GM20431 (cell line): ENCODE data around the gene ALOX15B.
"Not testable (repeated sequence)": the region's sequence is repeated elsewhere in the genome, so short reads cannot be mapped to it uniquely, and the experiment has no call there.

ENCODE experiments used
- in situ Hi-C: fragments of 300-500 bp; cut with MseI, MboI; formaldehyde crosslinking; loops from one replicate; pipeline ENCODE4 v1.15.0; 2020; ENCODE audit warnings: low sequenced_read_pairs; ENCODE audit not compliant: unreplicated experiment

ALOX15B gene

DNA sequence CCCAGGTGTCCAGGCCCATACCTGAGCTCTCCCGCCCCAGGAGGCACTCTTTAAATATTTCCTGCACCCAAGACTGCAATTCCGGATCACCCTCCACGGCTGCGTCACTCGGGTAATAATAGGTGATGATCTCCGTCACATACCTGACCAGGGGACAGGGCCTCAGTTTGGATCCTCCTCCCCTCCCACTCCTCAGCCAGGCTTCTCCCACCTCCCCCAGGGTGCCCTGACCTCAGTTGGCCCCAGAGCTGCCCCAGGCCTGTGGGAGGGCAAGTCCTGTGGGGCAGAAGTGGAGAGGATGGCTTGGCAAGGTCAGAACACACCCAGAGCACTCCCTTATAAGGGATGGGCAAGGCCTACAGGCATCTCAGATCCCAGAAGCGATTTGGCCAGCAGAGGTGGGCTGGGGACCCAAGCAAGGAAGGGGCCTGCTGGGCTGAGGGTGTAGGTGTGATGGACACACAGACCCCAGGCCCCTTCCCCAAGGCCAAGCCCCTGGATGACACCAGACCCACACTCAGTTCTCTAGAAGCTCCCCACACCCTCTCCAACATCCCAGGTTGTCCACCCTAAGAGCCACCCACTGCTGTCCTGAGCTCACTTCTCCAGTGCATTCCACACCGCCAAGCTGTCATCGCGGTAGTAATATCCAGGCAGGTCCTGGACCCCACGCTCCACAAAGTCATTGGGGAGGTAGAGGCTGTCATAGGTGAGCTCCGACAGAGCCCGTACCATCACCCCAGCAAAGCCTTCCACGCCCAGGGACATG lies 36.9 kb downstream of the ALOX15B start:
- in situ Hi-C loops = no loop called here

DNA sequence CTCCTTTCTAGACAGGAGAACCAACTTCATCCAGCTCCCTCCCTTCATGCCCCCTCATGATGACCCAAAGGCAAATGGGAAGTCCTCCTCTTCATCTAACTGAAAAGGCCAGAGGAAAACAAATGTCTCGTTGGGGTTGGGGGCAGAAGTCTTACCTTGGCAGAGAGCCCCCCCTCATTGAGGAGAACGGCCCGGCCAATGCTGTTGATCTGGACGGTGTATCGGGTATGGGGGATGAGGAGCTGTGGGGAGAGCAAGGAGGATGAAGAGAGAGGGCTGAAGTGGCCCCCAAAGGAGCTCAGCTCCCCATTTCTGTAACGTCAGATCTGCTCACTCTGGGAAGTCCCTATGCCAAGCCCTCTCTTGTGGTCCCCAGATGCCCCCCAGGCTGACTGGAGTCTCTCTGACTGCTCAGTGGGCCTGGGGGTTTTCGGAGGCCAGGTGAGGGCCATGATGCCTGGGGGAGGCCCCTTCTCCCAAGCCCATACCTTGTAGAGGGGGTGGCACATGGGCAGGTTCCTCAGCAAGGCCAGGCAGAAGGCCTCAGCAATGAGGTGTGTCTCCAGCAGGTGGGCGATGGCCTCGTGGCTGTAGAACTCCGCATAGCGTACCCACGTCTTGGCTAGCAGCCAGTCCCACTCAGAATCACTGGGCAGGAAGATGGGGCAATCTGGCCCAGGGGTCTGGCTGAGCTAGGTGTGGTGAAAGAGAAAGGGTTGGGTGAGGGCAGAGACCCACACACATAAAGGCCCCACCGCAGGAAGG lies 37.8 kb downstream of the ALOX15B start:
- in situ Hi-C loops = no loop called here

DNA sequence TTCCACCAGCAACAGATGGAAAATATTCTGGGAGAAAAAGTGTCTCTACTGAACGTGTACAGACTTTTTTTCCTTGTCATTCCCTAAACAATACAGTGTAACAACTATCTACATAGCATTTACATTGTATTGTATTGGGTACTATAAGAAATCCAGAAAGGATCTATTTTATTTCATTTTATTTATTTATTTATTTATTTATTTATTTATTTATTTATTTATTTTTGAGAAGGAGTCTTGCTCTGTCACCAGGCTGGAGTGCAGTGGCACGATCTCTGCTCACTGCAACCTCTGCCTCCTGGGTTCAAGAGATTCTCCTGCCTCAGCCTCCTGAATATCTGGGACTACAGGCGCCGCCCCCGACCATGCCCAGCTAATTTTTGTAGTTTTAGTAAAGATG lies 39.1 kb downstream of the ALOX15B start:
- in situ Hi-C loops = not testable (repeated sequence)

DNA sequence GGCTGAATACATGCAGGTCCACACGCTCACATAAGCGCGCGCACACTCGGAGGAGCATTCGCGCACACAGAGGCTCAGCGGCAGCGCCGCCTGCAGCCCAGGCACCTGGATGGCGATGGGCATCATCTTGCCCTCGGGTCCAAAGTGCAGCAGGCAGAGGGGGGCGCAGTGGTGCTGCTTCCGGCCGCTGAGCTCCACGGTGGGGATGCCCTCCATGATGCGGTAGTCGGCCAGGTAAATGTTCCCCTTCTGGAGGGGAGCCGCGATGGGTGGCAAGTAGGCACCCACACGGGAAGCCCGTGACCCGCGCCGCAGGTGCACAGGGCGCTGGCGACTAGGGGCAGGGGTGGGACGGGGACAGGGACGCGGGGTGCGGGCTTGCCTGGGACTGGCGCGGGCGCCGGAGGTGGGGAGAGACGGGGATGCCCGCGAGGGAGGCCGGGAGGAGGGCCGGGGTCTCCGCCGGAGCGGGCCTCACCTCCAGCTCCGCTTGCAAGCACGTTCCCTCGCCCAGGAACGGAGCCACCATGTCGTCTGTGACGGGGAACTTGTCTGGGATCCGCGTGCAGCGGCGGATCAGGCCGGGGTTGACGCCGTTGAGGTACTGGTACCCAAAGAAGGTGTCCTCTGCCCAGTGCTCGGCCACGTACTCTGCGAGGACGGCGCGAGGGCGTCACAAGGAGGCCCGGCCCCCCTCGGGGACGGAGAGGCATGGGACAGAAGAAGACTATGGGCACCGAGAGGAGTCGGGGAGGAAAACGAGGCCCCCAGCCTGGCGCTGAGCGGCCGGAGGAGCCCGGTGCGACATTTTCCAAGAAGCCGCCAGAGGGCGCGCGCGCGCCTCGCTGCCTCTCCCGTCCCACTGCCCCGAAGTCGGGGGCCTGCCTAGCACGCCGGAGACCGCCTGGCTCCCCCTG lies 40.7 kb downstream of the ALOX15B start:
- in situ Hi-C loops = no loop called here

DNA sequence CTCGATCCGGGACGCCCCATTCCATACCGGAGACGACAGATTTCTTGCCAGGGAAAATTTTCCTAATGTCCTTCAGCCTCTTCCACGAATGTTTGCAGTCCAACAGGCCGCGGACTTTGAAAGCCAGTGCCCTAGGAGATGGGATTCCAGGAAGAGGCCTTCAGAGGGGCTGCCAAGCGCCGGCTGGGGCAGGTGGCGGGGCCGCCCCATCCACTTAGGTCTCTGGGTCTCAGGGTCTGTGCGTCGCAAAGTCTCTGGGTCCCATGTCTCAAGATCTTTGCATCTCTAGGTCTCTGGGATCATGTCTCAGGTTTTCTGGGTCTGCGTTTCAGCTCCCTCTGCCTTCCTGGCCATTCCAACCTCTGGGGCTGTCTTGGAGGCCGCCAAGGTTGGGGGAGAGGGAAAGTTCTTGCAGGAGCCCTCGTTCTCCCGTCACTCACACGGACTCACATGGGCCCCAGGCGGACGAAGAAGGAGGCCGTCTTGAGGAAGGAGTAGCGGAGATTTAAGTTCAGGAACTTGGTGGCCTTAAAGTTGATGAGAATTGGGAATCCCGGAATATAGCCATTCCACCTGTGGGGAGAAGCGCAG lies 41.4 kb downstream of the ALOX15B start:
- in situ Hi-C loops = no loop called here

DNA sequence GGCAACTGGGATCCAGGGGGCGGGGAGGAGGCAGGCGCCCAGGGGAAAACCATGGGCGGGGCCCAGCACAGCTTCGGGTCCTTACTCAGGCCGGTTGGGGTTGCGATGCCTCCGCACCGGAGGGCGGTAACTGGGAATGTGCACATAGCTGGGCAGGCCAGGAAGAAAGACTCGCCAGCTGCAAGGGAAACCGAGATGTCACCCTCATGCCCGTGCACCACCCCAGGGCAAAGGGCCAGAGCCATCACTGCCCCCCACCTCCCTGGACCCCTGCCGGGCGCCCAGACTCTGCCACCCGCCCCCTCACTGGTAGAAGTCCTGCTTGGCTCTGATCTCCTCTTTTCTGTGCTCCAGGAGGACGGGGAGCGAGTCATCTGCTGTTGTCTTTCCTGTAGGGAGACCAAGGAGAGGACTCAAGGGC lies 42.0 kb downstream of the ALOX15B start:
- in situ Hi-C loops = no loop called here

DNA sequence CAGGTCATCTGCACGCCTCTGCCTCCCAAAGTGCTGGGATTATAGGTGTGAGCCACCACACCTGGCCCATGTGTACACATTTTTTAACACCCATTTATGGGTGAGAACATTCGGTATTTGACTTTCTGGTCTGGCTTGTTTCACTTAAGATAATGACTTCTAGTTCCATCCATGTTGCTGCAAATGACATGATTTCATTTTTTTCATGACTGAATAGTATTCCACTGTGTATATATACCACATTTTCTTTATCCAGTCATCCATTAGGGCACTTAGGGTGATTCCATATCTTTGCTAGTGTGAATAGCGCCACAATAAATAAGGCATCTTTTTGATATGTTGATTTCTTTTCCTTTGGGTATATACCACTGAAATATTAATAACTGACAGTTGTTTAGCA lies 43.0 kb downstream of the ALOX15B start:
- in situ Hi-C loops = no loop called here

DNA sequence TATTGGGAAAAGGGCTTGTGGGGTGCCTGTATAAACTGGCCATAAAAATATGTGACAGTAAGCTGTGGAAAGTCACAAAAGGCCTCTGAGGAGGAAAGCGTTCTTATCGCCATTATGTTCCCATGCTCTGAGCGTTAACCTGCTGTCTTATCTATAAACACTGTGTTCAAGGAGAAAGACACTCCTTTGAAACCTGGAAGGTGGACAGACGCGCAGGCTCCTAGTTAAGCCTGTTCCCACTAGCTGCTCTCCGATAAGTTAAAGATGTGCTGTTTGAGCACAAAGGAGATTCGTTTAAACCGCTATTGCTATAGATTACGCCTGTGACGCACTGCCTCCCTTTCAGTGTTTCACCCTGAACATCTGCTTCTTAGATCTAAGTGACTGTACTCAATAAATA lies 43.4 kb downstream of the ALOX15B start:
- in situ Hi-C loops = no loop called here

DNA sequence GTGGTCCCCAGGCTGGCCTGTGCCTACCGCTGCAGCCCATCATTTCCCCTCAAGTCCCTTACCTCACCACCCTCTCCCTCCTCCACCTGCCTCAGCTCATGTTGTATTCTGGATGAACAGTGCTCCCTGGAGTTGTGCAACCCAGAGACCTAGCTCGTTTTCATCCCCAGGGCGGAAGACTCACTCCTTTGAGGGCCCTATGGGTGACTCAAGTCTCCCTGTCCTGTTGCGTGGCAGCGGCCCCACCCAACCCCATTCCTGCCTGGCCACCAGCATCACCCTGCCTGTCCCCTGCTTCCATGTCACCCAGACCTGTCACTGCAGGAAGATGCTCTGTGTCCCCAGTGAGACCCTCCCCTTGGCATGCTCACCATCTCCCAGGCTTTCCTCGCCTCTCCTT lies 45.4 kb downstream of the ALOX15B start:
- in situ Hi-C loops = no loop called here

DNA sequence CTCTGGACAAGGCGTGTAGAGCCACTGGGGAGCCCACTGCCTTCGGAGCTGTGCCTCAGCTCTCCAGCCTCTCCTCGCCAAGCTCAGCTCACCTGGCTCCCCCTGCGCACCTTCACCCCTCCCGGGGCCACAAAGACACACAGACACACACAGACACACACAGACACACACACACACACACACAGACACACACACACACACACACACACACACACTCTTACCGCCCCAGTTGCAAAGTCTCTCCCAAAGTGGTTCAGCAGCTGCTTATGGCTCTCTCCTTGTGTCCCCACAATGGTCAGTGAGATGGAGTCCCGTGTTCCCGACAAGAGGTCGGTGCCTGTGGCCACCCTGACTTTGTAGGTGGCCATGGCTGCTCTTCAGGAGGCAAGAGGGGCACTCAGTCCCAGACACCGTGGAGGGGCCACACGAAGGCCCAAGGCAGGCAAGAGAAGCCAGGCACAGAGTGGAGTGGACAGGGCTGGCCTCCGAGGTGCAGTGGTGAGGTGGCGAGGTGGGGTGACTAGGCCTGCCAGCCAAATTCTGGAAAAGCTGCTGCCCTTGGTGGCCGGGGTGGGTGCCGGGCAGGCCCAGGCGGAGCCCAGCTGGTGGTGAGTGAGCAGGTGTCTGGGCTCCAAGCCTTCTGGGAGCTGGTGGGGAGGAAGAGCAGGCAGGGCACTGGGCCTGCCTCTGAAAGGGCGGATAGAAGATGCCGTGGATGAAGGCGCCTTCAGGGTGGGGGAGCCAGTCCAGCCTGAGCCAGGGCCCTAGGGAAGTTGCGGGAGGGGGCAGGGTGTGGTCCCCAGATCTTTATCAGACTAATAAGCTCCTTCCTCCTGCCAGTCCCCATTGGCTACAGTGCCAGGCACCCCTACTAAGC lies 48.5 kb downstream of the ALOX15B start, which contains the start of gene ALOX12B:
Gene ALOX12B (minus strand): TSS at position 642 of the 877 bp plus-strand sequence. CDS start 274 bp downstream, at position 368.
- in situ Hi-C loops = no loop called here

DNA sequence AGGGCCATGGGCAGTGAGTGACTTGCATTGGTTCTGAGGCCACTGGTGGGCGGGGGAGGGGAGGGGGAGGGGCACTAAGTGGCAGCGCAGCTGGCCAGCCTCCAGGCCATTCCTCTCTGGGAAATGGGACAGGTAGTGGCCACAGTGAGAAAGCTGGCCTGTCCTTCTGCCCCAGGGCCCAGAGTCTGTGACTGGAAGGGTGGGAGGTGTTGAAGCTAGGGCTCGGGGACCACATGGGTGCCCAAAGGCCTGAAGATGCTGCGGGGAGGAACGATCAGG lies 49.0 kb downstream of the ALOX15B start:
- in situ Hi-C loops = no loop called here

DNA sequence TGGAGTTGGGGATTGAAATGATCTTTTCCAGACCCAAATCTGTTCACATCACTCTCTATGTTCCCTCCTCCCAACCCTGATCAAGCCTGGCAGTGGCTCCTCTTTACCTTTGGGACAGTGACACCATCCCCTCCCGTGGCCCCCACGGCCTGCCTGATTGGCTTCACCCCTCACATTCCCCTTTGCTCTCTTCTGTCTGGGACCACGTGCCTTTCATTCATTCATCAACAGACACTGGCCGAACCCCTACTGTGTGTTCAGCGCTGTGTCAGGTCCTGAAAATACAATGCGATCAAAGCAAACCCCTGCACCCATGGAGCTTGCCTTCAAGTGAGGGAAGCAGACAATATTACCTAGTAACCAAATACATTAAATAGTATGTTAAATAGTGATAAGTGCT lies 50.9 kb downstream of the ALOX15B start:
- in situ Hi-C loops = no loop called here

DNA sequence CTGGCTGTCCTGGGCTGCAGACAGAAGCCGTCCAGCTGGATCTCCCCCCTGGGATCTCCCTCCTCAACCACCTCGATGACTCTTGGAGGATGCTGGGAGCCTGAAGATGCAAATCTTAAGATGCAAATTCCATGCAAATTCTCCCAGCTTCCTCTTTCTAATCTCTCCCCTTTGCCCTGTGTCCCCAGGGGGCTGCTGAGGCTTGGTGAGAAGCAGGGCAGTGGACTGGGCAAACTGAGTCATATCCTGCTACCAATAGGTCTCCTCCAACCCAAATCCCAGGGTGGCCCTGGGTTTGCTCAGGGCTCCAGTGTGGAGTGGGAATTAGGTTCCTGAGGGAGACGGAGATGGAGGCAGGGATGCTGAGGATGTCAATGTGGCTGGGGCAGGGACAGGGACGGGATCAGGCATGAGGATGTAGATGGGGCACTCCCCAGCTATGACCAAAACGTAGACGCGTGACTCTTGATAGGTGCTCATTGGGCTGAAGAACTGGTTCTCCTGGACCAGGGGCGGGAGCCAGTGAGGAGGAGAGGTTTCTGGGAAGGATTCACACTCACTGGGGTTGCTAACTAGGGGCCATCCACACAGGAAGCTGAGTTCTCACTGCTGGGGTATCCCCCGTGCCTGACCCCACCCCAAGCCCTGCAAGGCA lies 52.3 kb downstream of the ALOX15B start:
- in situ Hi-C loops = no loop called here

DNA sequence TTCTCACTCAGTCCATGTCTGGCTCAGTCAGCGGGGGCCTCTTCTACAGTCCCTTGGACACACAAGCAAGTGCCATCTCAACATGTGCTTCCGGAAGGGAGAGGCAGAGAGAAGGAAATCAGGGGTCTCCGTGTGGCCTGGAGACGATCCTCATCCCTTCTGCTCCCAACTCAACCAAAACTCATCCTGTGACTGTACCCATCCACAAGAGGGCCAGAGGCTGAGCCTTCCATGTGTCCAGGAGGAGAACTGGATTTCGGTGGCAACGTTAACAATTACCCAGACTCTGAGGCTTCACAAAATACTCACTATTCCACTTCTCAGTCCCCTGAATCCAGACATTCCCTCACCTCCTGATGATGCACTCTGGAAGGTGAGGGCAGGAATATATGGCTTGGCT lies 56.5 kb downstream of the ALOX15B start:
- in situ Hi-C loops = no loop called here

DNA sequence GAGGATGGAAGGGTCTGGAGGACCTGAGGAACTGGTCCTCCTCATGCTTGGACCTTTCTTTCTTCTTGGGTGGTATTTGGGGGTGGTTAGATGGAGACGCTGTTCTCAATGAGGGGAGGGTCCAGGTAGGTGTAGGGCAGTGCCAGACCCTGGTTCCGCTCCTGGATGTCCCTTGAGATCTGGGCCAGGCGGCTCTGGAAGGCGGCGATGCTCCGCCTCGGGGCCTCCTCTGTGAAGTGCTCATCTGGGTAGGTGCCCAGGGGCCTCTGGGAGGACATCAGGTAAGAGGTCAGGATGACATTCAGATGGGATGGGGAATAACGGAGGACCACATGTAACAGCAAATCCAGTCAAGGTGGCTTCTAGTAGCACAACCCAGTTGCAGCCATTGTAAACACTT lies 57.7 kb downstream of the ALOX15B start:
- in situ Hi-C loops = no loop called here
